Activated T-cell treated with anti-CD3 and anti-CD28 coated beads for 1 hour (primary cell): ENCODE measurements around the gene CCDC188.

Experiments used
- DNase-seq: peaks from one replicate; pipeline ENCODE4 v3.0.0-alpha.2; 2020; ENCODE audit warnings: low read depth

Gene CCDC188

GRCh38 chr22:20147237-20147988 lies 3.4 kb downstream of the CCDC188 start:
- DNase-seq = no peak

GRCh38 chr22:20146777-20147176 lies 4.1 kb downstream of the CCDC188 start:
- no peak for DNase-seq

- DNase-seq = no peak
Observed at GRCh38 chr22:20145832-20146223, 5.0 kb downstream of the CCDC188 start.

GRCh38 chr22:20145206-20145831 lies 5.5 kb downstream of the CCDC188 start:
- DNase-seq = no peak

- no peak for DNase-seq
Observed at GRCh38 chr22:20143883-20144665, 6.8 kb downstream of the CCDC188 start.

- no peak for DNase-seq
Observed at GRCh38 chr22:20142711-20143621, 7.9 kb downstream of the CCDC188 start.

- no peak for DNase-seq
Observed at GRCh38 chr22:20141186-20142077, 9.4 kb downstream of the CCDC188 start.

- no peak for DNase-seq
Observed at GRCh38 chr22:20140521-20140964, 10.3 kb downstream of the CCDC188 start.

- no peak for DNase-seq
Observed at GRCh38 chr22:20140107-20140445, 10.8 kb downstream of the CCDC188 start.

- no peak for DNase-seq
Observed at GRCh38 chr22:20139391-20140106, 11.3 kb downstream of the CCDC188 start.

- no peak for DNase-seq
Observed at GRCh38 chr22:20138868-20139267, 12.0 kb downstream of the CCDC188 start.

GRCh38 chr22:20138417-20138738 lies 12.5 kb downstream of the CCDC188 start:
- no peak for DNase-seq

GRCh38 chr22:20137671-20138416 lies 13.0 kb downstream of the CCDC188 start:
- no peak for DNase-seq

GRCh38 chr22:20137113-20137512 lies 13.7 kb downstream of the CCDC188 start:
- no peak for DNase-seq

- no peak for DNase-seq
Observed at GRCh38 chr22:20136603-20136873, 14.3 kb downstream of the CCDC188 start.

GRCh38 chr22:20135806-20136602 lies 14.9 kb downstream of the CCDC188 start:
- DNase-seq = no peak

- DNase-seq = no peak
Observed at GRCh38 chr22:20135265-20135664, 15.6 kb downstream of the CCDC188 start.

- DNase-seq = no peak
Observed at GRCh38 chr22:20133930-20134549, 16.8 kb downstream of the CCDC188 start.
